ENCODE results near the gene ATL1.
"Not testable (repeated sequence)": the region's sequence is repeated elsewhere in the genome, so short reads cannot be mapped to it uniquely, and the experiment has no call there.

ATL1 gene

GRCh38 chr14:50657753-50658152 is 97.8 kb downstream of the ATL1 start:
- no peak for DNase-seq (ENCODE audit: low read depth, low spot score)

- DNase-seq (ENCODE audit: low read depth, low spot score), result no peak
Observed at GRCh38 chr14:50658203-50658602, 98.3 kb downstream of the ATL1 start.

- DNase-seq (ENCODE audit: low read depth, low spot score), result peak; percentile 42
Observed at GRCh38 chr14:50659327-50659974, 99.5 kb downstream of the ATL1 start.

- not testable (repeated sequence) for DNase-seq (ENCODE audit: low read depth, low spot score)
Observed at GRCh38 chr14:50664579-50664978, 104.6 kb downstream of the ATL1 start.

- DNase-seq (ENCODE audit: low read depth, low spot score), result not testable (repeated sequence)
Observed at GRCh38 chr14:50665300-50665699, 105.4 kb downstream of the ATL1 start.

GRCh38 chr14:50666772-50667683 is 107.1 kb downstream of the ATL1 start:
- peak; percentile 59 for DNase-seq (ENCODE audit: low read depth, low spot score)

- DNase-seq (ENCODE audit: low read depth, low spot score), result peak; percentile 65
Observed at GRCh38 chr14:50667684-50667995, 107.7 kb downstream of the ATL1 start.

GRCh38 chr14:50667996-50668825 is 108.3 kb downstream of the ATL1 start, which contains the start of gene SAV1:
Gene SAV1 (minus strand): TSS chr14:50668306. CDS start chr14:50667967, 339 bp downstream.
- DNase-seq (ENCODE audit: low read depth, low spot score), result peak; percentile 91

- no peak for DNase-seq (ENCODE audit: low read depth, low spot score)
Observed at GRCh38 chr14:50668826-50669143, 108.8 kb downstream of the ATL1 start.

- peak; percentile 11 for DNase-seq (ENCODE audit: low read depth, low spot score)
Observed at GRCh38 chr14:50669441-50669986, 109.6 kb downstream of the ATL1 start.

- DNase-seq (ENCODE audit: low read depth, low spot score), result peak; percentile 44
Observed at GRCh38 chr14:50670196-50670865, 110.4 kb downstream of the ATL1 start.

GRCh38 chr14:50670866-50671256 is 110.9 kb downstream of the ATL1 start:
- no peak for DNase-seq (ENCODE audit: low read depth, low spot score)

GRCh38 chr14:50675597-50675996 is 115.7 kb downstream of the ATL1 start:
- DNase-seq (ENCODE audit: low read depth, low spot score), result peak; percentile 67

GRCh38 chr14:50676814-50677516 is 117.0 kb downstream of the ATL1 start:
- no peak for DNase-seq (ENCODE audit: low read depth, low spot score)

GRCh38 chr14:50677527-50678063 is 117.7 kb downstream of the ATL1 start:
- DNase-seq (ENCODE audit: low read depth, low spot score), result no peak

- DNase-seq (ENCODE audit: low read depth, low spot score), result no peak
Observed at GRCh38 chr14:50678163-50678562, 118.2 kb downstream of the ATL1 start.

GRCh38 chr14:50679674-50680073 is 119.7 kb downstream of the ATL1 start:
- no peak for DNase-seq (ENCODE audit: low read depth, low spot score)

Measured in ELF-1 (cell line).